BJ (cell line): ENCODE results near the gene SETD1B. TPM values are rescaled to one million over a fixed set of nuclear protein-coding genes. Genes with fewer than 3 reads are reported as not detected.

Source experiments
- CTCF ChIA-PET: fragments of 350-600 bp; formaldehyde crosslinking; extraction: SDS; loops from one replicate; lab custom pipeline; 2021; ENCODE audit warnings: antibody characterized with exemption, inconsistent platforms; lab: Yijun Ruan, JAX
- POLR2A ChIA-PET: fragments of 300-600 bp; sonication (Branson Sonifier 250); formaldehyde crosslinking; extraction: SDS; loops from one replicate; lab custom pipeline; 2021; ENCODE audit warnings: antibody characterized with exemption; lab: Charles Lee
- DNase-seq: peaks from one replicate; pipeline ENCODE4 v3.0.0-alpha.2; 2011; ENCODE audit warnings: low read depth
- H3K27me3 ChIP-seq: 2 replicates; pipeline ENCODE4 v1.6.0; 2011; ENCODE audit warnings: low read length; ENCODE audit not compliant: control insufficient read depth, insufficient read depth
- H3K36me3 ChIP-seq: 2 replicates; pipeline ENCODE4 v1.5.1; 2011; ENCODE audit warnings: low read length; ENCODE audit not compliant: control insufficient read depth, insufficient read depth
- H3K4me3 ChIP-seq: 2 replicates; pipeline ENCODE4 v1.5.1; 2011; ENCODE audit warnings: low read depth, mild to moderate bottlenecking, control low read depth, low read length
- polyA plus RNA-seq: library from polyadenylated mRNA; depleted of rRNA; stranded (reverse); fragments of >200 nt; gene quantifications from 2 replicates; pipeline ENCODE4 v1.2.3, GENCODE V29; 2011
- TF ChIP-seq, protein P1 (sequence below): IDR thresholded peaks from 2 replicates; pipeline ENCODE4 v1.5.1; 2011; ENCODE audit warnings: low read depth, mild to moderate bottlenecking, control low read depth, inconsistent platforms, low read length, moderate library complexity; ENCODE audit not compliant: insufficient read depth

SETD1B gene
- polyA plus RNA-seq, 1 experiment: 0.85 TPM

- CTCF ChIA-PET: interaction anchor here (1.0 to 17.3 kb wide), 3 partner anchors 11 to 114 kb away, joined by 3 to 322 read pairs (median 16); partner anchors contain the start of gene RHOF
- no peaks in the 10 kb centered on the region for H3K27me3 ChIP-seq
- POLR2A ChIA-PET: no interaction called here
- TF ChIP-seq, protein P1, sequence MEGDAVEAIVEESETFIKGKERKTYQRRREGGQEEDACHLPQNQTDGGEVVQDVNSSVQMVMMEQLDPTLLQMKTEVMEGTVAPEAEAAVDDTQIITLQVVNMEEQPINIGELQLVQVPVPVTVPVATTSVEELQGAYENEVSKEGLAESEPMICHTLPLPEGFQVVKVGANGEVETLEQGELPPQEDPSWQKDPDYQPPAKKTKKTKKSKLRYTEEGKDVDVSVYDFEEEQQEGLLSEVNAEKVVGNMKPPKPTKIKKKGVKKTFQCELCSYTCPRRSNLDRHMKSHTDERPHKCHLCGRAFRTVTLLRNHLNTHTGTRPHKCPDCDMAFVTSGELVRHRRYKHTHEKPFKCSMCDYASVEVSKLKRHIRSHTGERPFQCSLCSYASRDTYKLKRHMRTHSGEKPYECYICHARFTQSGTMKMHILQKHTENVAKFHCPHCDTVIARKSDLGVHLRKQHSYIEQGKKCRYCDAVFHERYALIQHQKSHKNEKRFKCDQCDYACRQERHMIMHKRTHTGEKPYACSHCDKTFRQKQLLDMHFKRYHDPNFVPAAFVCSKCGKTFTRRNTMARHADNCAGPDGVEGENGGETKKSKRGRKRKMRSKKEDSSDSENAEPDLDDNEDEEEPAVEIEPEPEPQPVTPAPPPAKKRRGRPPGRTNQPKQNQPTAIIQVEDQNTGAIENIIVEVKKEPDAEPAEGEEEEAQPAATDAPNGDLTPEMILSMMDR: no peak
- no peak overlapping the region for H3K4me3 ChIP-seq
- peaks cover 7% of the 10 kb centered on the region for H3K36me3 ChIP-seq
- no peak for DNase-seq
Observed at GRCh38 chr12:121779422-121779895, 24.4 kb upstream of the SETD1B start.

GRCh38 chr12:121780429-121780828, 23.4 kb upstream of the SETD1B start:
- Histone ChIP-seq H3K27me3 (no peaks in the 10 kb centered on the region), H3K36me3 (peaks cover 4% of the 10 kb centered on the region), H3K4me3 (no peak overlapping the region)
- TF ChIP-seq, protein P1: no peak
- ChIA-PET POLR2A (no interaction called here), CTCF (interaction anchor here (1.0 to 17.3 kb wide), 2 partner anchors 10 to 32 kb away, joined by 3 to 322 read pairs; partner anchors contain the start of gene RHOF)
- DNase-seq: no peak

- Histone ChIP-seq H3K36me3 (peaks cover 4% of the 10 kb centered on the region), H3K27me3 (no peaks in the 10 kb centered on the region), H3K4me3 (no peak overlapping the region)
- TF ChIP-seq, protein P1: no peak
- DNase-seq: no peak
- ChIA-PET CTCF (interaction anchor here (0.6 to 17.3 kb wide), 8 partner anchors 9 to 107 kb away, joined by 3 to 322 read pairs (median 6); partner anchors contain the start of genes PSMD9, RHOF and TMEM120B), POLR2A (interaction anchor here (1.0 kb wide), 1 partner anchor 80 kb away, joined by 4 read pairs; no protein-coding TSS in a partner anchor)
Observed at GRCh38 chr12:121781484-121781997, 22.3 kb upstream of the SETD1B start.

GRCh38 chr12:121781998-121782979, 21.5 kb upstream of the SETD1B start:
- DNase-seq: no peak
- POLR2A ChIA-PET: interaction anchor here (1.0 kb wide), 1 partner anchor 80 kb away, joined by 4 read pairs; no protein-coding TSS in a partner anchor
- TF ChIP-seq, protein P1: no peak
- no peak overlapping the region for H3K4me3 ChIP-seq
- no peaks in the 10 kb centered on the region for H3K27me3 ChIP-seq
- peaks cover 4% of the 10 kb centered on the region for H3K36me3 ChIP-seq
- CTCF ChIA-PET: interaction anchor here (0.6 to 17.3 kb wide), 8 partner anchors 9 to 106 kb away, joined by 3 to 322 read pairs (median 6); partner anchors contain the start of genes PSMD9, RHOF and TMEM120B

GRCh38 chr12:121783766-121784165, 20.0 kb upstream of the SETD1B start:
- DNase-seq: no peak
- Histone ChIP-seq H3K27me3 (no peaks in the 10 kb centered on the region), H3K4me3 (no peak overlapping the region), H3K36me3 (peaks cover 3% of the 10 kb centered on the region)
- ChIA-PET CTCF (interaction anchor here (1.2 to 17.3 kb wide), 3 partner anchors 4 to 105 kb away, joined by 5 to 322 read pairs (median 322); partner anchors contain the start of genes PSMD9 and RHOF), POLR2A (no interaction called here)
- TF ChIP-seq, protein P1: no peak
